ENCODE data around the gene CPAMD8. TPM values are rescaled to one million over a fixed set of nuclear protein-coding genes. Genes with fewer than 3 reads are reported as not detected.
A peak's percentile ranks its signal among the peaks of the same experiment; 100 is the strongest.

Gene CPAMD8
- total and polyA plus RNA-seq, 9 of the 15 experiments (the other 6 are each of a cell fraction or from before 2014, with no cell fraction given) = 0.20 to 2.1 (median 1.3) TPM

DNA sequence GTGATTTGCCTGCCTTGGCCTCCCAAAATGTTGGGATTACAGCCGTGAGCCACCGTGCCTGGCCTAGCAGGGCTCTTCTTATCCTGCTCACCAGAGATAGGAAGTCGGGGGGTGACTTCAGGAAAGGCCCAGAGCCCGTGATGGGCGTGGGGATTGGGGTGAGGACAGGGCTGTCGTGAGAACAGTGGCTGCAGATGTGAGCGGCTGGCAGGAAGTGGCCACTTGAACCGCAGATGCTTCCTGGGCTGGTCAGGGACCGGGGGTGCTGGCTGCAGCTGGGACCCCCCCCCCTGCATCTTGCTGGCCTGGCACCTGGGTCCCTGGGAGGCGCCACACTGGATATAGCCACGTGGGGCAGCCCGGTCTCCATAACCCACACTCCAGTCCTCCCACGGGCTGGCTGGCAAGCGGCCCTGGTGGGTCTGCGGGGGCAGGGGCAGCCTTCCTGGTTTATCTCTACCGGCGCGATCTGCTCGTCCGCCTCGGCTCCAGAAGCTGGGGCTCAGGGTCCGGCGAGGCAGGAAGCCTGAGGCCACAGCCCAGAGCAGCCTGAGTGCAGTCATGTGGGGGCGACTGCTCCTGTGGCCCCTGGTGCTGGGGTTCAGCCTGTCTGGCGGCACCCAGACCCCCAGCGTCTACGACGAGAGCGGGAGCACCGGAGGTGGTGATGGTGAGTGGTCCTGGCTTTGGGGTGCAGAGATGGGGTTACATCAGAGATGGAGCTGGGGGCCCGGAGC, 137.8 kb downstream of the CPAMD8 start, which contains the start of gene F2RL3:
F2RL3 (plus strand) TSS at position 371 of the 737 bp plus-strand sequence; CDS start at position 562, 191 bp downstream.
- peak; percentile 19 for ATAC-seq
- no TSS peak for BruUV-seq (replicated peaks)
- H3K36me3 ChIP-seq (ENCODE audit: control insufficient read depth, insufficient read depth, low read length) = peaks cover 26% of the 10 kb centered on the region; the same call in 2 of the 3 replicates
- peak within 1 kb of the TSS; percentile 55 for H3K4me3 ChIP-seq
- peaks cover 47% of the 10 kb centered on the region for H3K79me2 ChIP-seq (ENCODE audit: control insufficient read depth, insufficient read depth, low read length)
- ChIA-PET CTCF (ENCODE audit: low intra/inter-chr PET ratio) (no interaction called here), POLR2A (interaction anchor here (0.6 to 0.8 kb wide), 3 partner anchors 11 to 1052 kb away, joined by 3 to 4 read pairs (median 3); no protein-coding TSS in a partner anchor)
- WGBS (ENCODE audit: insufficient coverage, low coverage, missing lambda C conversion rate) = 2% methylated on average over 30 of the region's 31 CpGs
- in situ Hi-C loops (cut with MboI) = no loop called here
- H3K9ac ChIP-seq (ENCODE audit: insufficient read depth in 1 of 2, low read depth in 2 of 2, low read length in 2 of 2) = peak within 1 kb of the TSS; percentile 97 to 98
- peak; percentile 68 to 90 (median 77) for DNase-seq (ENCODE audit: extremely low read depth in 1 of 4, low spot score in 3 of 4)
- no peaks in the 10 kb centered on the region for H3K9me3 ChIP-seq (replicated peaks; ENCODE audit: control insufficient read depth, insufficient read depth, low read depth, low read length)
- no peaks in the 10 kb centered on the region for H3K27me3 ChIP-seq (ENCODE audit: control insufficient read depth in 2 of 2, insufficient read depth in 2 of 2, low read length in 2 of 2)
- peaks cover 47 to 74% of the 10 kb centered on the region in 2 experiments for H3K4me1 ChIP-seq (replicated peaks in 1 of 2; ENCODE audit: control insufficient read depth in 2 of 2, insufficient read depth in 2 of 2, low read length in 2 of 2)
- no peaks in the 10 kb centered on the region for H4K20me1 ChIP-seq (replicated peaks; ENCODE audit: control insufficient read depth, insufficient read depth, low read length)
- H2AFZ ChIP-seq (ENCODE audit: low read depth, low read length) = peak within 1 kb of the TSS; percentile 58
- peak within 1 kb of the TSS; percentile 97 for H3K4me2 ChIP-seq (ENCODE audit: insufficient read depth, low read length)
- no peaks in the 10 kb centered on the region for H3K9me1 ChIP-seq (ENCODE audit: control insufficient read depth, insufficient read depth, low read length)
- FAIRE-seq = peak; percentile 89
- intact Hi-C loops (cut with micrococcal nuclease) = no loop called here
- peak within 1 kb of the TSS; percentile 100 for H3K27ac ChIP-seq (ENCODE audit: extremely low read depth, low read depth, low read length)
- TF ChIP-seq FOXM1 (IDR thresholded peaks at IDR 0.05; ENCODE audit: low read depth) = peak; percentile 17; the same call in 1 of the 2 replicates
- no peak for TF ChIP-seq FOXM1 (CRISPR knock-in tag; IDR thresholded peaks at IDR 0.05; ENCODE audit: low read depth)
- no peak for TF ChIP-seq ATF1 (CRISPR knock-in tag; IDR thresholded peaks at IDR 0.05)
- TF ChIP-seq ATF1 (tag; IDR thresholded peaks at IDR 0.05) = peak; percentile 34; the same call in 1 of the 2 replicates
- no peak for TF ChIP-seq CCAR2 (IDR thresholded peaks at IDR 0.05; ENCODE audit: low read depth, low read length)
- no peak for TF ChIP-seq ZNF780A (CRISPR knock-in tag; IDR thresholded peaks at IDR 0.05)
- TF ChIP-seq, protein P1, sequence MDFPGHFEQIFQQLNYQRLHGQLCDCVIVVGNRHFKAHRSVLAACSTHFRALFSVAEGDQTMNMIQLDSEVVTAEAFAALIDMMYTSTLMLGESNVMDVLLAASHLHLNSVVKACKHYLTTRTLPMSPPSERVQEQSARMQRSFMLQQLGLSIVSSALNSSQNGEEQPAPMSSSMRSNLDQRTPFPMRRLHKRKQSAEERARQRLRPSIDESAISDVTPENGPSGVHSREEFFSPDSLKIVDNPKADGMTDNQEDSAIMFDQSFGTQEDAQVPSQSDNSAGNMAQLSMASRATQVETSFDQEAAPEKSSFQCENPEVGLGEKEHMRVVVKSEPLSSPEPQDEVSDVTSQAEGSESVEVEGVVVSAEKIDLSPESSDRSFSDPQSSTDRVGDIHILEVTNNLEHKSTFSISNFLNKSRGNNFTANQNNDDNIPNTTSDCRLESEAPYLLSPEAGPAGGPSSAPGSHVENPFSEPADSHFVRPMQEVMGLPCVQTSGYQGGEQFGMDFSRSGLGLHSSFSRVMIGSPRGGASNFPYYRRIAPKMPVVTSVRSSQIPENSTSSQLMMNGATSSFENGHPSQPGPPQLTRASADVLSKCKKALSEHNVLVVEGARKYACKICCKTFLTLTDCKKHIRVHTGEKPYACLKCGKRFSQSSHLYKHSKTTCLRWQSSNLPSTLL (IDR thresholded peaks at IDR 0.05) = no peak
- no peak; a peak in 1 of 4 replicates for TF ChIP-seq SRF (CRISPR knock-in tag; IDR thresholded peaks at IDR 0.05)
- TF ChIP-seq SMAD4 (CRISPR knock-in tag; conservative IDR thresholded peaks at IDR 0.05) = peak; percentile 93
- no peak for TF ChIP-seq MCM7 (IDR thresholded peaks at IDR 0.05)
- no peak for TF ChIP-seq EHMT2 (IDR thresholded peaks at IDR 0.05)
- peak; percentile 62; the same call in 1 of the 2 replicates for TF ChIP-seq SAFB (IDR thresholded peaks at IDR 0.05; ENCODE audit: borderline replicate concordance, low read depth, low read length)
- TF ChIP-seq ETV1 (tag; conservative IDR thresholded peaks at IDR 0.05; ENCODE audit: low read depth) = peak; percentile 97
- TF ChIP-seq, protein P2, sequence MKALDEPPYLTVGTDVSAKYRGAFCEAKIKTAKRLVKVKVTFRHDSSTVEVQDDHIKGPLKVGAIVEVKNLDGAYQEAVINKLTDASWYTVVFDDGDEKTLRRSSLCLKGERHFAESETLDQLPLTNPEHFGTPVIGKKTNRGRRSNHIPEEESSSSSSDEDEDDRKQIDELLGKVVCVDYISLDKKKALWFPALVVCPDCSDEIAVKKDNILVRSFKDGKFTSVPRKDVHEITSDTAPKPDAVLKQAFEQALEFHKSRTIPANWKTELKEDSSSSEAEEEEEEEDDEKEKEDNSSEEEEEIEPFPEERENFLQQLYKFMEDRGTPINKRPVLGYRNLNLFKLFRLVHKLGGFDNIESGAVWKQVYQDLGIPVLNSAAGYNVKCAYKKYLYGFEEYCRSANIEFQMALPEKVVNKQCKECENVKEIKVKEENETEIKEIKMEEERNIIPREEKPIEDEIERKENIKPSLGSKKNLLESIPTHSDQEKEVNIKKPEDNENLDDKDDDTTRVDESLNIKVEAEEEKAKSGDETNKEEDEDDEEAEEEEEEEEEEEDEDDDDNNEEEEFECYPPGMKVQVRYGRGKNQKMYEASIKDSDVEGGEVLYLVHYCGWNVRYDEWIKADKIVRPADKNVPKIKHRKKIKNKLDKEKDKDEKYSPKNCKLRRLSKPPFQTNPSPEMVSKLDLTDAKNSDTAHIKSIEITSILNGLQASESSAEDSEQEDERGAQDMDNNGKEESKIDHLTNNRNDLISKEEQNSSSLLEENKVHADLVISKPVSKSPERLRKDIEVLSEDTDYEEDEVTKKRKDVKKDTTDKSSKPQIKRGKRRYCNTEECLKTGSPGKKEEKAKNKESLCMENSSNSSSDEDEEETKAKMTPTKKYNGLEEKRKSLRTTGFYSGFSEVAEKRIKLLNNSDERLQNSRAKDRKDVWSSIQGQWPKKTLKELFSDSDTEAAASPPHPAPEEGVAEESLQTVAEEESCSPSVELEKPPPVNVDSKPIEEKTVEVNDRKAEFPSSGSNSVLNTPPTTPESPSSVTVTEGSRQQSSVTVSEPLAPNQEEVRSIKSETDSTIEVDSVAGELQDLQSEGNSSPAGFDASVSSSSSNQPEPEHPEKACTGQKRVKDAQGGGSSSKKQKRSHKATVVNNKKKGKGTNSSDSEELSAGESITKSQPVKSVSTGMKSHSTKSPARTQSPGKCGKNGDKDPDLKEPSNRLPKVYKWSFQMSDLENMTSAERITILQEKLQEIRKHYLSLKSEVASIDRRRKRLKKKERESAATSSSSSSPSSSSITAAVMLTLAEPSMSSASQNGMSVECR (CRISPR knock-in tag; IDR thresholded peaks at IDR 0.05) = no peak; the same call in 1 of the 2 replicates
- TF ChIP-seq BCL6 (CRISPR knock-in tag; IDR thresholded peaks at IDR 0.05) = no peak
- TF ChIP-seq HNRNPL (IDR thresholded peaks at IDR 0.05; ENCODE audit: low read depth, low read length) = peak; percentile 88; the same call in 1 of the 2 replicates
- TF ChIP-seq ZNF57 (CRISPR knock-in tag; IDR thresholded peaks at IDR 0.05) = no peak
- peak; percentile 49; the same call in 1 of the 2 replicates for TF ChIP-seq ATF7 (IDR thresholded peaks at IDR 0.05)
